ENCODE data around the gene BACH2.
A peak's percentile ranks its signal among the peaks of the same experiment; 100 is the strongest.
"Not testable (repeated sequence)": the region's sequence is repeated elsewhere in the genome, so short reads cannot be mapped to it uniquely, and the experiment has no call there.

Gene BACH2

DNA sequence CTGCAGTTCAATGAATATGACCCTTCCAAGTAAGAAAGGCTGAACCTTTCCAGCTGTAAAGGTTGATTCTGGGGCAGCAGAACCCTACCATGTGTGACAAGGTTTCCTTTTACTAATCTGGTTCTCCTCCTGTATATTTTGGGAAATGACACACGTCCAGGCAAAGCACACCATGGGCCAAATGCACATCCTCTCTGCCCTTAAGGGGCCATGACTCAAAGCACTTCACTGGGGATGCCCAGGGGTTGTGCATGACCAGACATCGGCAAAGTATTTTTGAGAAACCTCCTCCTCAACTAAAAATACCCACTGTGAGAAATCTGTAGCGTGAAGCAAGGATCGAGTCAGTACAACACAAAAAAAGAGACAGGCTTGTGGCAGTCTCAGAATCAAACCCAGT, 174.7 kb downstream of the BACH2 start:
- DNase-seq = no peak

DNA sequence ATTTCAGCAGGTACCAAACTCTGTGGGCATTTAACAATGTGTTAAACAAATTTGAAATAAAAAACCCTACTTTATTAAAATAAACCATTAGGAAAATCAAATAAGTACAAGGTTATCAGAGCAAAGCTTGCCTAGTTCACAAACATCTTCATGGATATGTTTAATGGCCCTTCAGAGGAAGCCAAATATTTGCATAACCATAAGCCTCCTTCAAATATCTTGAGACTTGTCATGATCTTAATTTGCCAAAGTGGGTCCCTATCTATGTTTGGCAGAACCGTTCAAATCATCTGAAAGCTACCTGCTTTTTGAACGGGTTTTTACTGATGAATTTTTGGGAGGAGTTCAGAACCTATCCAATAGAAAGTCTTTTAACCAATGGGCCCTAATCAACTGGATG, 176.3 kb downstream of the BACH2 start:
- DNase-seq = no peak

DNA sequence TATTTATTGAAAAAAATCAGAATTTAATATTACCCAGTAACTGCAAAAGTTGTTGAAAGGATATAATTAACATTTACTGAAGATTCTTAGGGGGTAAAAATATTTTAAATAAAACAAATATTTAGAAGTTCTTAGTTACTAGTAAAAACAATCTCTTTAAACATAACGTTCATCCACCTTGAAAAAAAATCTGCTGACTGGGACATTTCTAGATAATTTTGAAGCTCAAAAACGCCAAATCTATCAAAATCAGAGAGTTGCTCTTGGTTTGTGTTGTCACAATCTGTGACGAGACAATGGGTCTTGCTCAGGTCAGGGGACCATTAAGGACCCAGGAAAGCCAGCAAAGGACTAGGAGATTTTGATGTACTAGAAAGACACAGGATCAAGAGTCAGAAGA, 177.0 kb downstream of the BACH2 start:
- DNase-seq = no peak

DNA sequence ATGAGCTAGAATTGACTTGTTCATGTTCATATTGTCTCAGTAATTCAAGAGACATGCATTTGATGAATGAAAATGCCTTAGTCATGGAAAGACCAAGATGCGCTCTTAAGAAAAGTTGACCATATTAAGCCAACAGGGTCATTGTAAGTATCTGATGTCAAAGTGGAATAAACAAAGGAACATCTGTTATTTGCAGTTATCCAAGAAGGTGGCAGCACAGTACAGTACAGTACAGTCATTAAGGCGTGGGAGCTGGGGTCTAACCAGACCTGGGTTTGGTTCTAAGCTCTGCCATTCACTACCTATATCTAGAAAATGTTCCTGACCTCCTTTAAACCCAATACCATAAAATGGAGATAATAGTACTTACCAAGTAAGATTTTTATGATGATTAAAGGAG, 178.1 kb downstream of the BACH2 start:
- DNase-seq = no peak

DNA sequence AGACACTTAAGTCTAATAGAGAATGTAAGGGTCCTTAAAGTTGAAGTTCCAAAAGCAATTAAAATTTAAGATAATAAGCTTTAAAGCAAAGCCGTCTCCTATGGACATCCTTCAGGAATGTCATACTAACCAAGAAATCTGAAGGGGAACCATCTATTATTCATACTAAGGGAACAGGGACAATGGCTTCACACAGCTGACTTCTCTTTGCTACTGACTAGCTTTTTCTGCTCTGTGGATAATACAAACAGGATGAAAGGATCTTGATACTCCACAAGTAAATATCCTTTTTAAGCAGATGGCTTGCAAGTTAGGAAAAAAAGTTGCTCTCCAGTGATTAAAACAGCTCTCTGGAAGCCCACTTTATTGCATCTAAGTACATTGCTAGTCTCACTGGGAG, 178.6 kb downstream of the BACH2 start:
- no peak for DNase-seq

DNA sequence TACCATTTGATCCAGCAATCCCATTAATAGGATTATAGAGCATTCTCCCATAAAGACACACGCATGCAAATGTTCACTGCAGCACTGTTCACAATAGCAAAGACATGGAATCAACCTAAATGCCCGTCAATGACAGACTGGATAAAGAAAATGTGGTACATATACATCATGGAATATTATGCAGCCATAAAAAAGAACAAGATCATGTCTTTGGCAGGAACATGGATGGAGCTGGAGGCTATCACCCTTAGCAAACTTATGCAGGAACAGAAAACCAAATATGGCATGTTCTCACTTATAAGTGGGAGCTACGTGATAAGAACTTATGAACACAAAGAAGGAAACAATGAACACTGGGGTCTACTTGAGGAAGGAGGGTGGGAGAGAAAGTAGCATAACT, 180.5 kb downstream of the BACH2 start:
- not testable (repeated sequence) for DNase-seq

DNA sequence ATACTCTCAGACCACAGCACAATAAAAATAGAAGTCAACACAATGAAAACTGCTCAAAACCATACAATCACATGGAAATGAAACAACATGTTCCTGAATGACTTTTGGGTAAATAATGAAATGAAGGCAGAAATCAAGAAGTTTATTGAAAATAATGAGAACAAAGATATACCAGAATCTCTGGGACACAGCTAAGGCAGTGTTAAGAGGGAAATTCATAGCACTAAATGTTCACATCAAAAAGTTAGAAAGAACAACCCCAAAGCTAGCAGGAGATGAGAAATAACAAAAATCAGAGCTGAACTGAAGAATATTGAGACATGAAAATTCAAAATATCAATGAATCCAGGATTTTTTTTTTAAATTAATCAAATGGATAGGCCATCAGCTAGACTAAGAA, 183.3 kb downstream of the BACH2 start:
- no peak for DNase-seq

DNA sequence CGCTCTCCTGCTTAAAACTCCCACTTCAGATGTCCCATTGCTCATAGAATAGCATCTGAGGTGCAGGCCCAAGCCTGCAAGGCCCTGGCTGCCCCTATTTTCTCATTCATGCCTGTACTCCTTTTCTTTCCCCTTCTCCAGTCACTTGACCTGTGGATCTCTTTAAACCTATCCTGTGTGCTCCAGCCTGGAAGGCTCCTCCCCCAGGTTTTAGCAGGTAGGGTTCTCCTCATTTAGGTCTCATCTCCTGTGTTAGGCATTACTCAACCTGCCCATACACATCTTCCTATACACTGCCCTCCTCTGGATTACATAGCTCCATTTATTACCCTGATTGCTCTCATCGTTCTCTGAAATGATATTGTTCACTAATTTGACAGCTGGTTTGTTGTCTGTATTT, 185.3 kb downstream of the BACH2 start:
- no peak for DNase-seq

DNA sequence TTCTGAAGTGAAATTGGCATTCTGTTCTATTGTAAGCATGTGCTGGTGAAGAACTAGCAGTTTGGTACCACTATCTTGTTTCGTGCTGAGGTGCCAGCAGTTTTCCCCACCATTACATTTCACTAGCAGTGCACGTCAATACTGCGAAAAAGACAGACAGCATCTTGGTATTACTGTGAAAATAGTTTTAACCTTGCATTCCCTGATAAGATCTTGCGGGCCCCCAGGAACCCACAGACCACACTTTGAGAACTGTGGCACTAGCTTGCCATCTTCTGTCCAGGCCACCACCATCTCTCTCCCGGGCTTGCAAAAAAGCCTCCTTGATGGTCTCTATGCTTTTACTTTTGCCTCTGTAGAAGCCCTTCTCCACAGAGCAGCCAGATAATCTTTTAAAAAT, 185.7 kb downstream of the BACH2 start:
- peak; percentile 30 to 62 (median 50) for DNase-seq

DNA sequence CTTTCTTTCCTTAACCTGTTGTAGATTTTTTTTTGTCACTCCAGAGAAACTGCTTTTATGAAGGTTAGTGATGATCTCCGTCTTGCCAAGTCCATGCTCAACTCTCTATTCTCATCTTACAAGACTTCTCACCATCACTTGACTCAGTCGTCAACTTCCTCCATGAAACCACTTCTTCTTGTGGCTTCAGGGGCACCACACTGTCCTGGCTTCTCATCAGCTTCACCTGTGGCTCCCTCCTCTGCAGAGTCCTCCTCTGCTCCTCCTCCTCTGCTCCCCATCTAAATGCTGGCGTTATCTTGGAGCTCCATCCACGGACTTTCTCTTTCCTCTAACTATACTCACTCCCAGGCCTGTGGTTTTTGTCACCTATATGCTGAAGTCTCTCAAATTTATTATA, 187.5 kb downstream of the BACH2 start:
- DNase-seq = no peak

DNA sequence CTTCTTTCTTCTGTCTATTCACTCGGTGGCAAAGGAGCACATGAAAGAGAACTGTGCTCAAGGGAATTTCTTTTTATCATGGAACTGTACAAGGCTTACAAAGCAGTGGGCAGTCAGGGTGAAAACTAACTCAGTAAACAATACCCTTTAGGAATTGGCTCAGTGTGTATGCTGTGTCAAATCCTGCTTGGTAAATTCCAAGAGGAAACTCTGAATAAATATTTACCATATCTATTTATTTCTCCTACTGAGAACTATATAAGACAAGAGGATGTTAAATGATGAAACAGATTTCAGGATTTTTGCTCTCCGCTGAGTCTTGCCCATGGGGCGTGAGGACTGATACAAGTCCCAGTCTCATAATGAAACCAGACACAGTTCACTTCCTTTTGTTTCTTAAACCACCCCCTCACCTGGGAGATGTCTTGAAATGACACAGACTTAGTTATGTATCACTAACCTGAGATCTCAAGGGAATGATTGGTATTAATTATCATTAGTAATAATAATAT, 188.8 kb downstream of the BACH2 start:
- DNase-seq = peak in 1 of 5 donors; percentile 66

DNA sequence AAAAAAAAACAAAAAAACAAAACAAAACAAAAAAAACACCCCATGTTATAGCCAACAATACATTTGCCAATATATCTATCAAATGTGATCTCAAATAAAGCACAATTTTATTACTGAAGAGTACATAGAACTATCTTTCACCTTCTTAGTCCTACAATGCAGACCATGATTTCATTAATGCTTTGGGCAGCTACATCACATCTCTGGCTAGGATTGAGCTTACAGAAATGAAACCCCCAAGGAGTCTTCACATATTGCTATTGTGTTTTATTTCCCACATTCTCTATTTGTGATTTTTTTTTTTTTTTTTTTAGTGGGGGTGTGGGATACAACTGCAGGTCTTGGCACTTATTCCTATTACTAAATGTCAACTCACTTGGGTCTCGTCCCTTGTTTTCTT, 189.3 kb downstream of the BACH2 start:
- DNase-seq = no peak

DNA sequence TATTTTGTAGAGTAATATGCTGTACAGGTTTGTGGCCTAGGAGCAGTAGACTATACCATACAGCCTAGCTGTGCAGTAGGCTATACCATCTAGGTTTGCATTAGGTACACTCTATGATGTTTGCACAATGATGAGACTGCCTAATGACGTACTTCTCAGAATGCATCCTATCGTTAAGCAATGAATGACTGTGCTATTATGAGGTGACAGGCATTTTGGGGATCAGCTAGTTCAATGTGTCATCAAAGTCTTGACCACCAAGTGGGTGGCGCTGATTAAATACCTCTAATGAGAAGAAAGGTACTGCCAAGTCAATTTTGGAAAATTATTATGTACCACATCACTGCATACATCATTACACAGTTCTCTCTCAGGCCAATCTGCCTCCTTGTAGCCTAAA, 190.2 kb downstream of the BACH2 start:
- DNase-seq = no peak

DNA sequence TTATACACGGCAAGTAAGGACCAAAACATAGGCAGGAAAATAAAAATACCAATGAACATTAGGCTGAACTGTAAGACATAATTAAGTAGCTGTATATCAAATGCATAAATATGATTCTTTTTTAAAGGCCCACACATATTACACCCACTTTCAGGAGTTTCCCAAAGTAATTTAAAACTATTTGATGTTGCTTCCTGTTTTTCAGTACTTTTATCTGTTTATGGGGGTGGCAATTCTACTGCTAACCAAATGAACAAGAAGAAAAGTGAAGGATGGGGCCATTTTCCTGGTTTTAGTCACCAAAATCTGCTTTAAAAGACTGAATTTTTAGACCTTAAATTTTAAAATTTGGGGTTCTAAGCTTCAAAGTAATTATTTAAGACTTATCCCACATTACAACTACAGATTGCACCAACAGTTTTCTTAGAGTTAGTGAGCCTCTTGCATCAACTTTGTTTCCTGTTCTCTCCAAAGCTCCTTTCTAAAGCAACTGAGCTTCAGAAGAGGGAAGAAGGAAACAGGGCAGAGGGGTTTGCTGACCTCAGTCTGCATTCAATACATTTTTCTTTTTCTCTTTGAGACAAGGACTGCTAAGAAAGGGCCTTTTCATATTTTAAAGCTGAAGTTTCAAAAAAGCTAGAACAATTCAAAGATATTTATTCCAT, 191.0 kb downstream of the BACH2 start:
- DNase-seq = no peak

DNA sequence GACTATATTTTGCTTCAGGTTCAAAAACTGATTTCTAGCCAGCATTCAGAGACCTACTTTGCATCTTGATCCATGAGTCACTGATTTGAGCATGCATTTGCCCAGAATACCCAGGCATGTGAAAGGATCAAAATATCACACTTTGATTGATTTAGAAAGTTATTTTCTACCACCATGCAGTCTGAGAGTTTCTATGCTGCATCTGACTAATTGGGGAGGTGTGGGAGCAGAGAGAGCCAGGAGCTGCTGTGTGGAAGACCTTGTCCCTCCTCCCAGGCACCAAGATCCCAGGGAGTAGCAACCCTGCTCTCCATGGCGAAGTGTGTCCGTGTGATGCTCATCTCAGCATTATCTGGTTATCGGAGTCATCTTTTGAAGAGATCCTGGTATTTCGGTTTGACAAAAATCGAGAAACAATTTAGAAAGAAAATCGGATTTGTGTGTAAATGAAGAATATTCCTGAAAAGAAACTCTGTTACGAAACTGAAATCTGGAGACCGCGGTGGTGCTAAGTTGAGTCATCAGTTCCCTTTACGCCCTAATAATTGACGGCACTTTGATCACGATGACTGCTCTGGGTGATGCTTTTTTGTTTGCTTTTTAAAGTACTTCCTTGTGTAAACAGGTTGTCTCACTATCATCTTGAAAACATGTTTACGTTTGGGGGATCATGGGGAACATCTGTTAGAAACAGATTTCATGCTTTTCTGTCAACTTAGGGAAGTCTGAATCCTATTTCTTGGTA, 193.4 kb downstream of the BACH2 start:
- peak in 2 of 5 donors; percentile 28 to 81 for DNase-seq

DNA sequence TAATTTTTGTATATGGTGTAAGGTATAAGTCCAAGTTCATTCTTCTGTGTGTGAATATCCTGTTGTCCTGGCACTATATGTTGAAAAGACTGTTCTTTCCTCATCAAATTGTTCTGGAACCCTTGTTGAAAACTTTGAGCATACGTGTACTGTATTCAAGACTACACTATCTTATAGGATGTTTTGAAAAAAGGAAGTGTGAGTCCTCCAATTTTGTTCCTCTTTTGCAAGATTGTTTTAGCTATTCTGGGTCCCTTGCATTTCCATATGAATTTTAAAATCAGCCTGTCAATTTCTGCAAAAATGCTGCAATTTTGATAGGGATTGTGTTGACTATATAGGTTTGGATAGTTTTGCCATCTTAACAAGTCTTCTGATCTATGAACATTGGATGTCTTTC, 195.2 kb downstream of the BACH2 start:
- no peak for DNase-seq

DNA sequence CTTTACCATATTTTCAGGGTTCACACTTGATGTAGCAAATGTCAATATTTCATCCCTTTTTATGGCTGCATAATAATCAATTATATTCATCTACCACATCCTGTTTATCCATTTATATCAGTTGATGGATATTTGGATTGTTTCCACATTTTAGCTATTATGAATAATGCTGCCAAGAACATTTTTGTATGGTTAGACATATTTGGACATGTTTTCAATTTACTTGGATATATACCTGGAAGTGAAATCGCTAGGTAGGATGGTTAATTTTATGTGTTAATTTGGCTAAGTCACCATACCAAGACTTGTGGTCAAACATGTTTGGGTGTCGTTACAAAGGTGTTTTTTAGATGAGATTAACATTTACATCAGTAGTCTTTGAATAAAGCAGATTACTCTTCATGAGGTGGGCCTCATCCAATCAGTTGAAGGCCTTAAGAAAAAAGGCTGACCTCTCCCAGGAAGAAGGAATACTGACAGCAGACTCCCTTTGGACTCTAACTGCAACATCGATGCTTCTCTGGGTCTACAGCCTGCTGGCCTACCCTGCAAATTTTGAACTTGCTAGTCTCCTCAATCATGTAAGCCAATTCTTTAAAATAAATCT, 196.5 kb downstream of the BACH2 start:
- no peak for DNase-seq

DNA sequence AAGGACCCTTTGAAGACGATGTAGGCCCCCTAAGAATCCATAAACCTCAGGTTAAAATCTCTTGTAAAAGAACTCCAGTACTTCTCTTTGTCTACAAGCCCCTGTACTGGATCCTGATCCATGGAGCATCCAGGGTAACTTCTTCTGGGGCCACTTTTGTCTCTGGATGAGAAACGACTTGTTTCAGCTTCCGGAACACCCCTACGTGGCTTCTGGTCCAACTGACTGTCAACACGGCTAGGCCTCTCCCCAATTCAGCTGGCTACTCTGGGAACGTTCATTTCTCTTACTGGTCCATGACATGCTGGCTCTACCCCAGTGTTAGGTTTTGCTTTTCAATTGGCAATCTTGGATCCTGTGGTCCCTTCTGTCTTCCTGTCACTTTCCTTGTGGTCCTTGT, 198.0 kb downstream of the BACH2 start:
- no peak for DNase-seq

DNA sequence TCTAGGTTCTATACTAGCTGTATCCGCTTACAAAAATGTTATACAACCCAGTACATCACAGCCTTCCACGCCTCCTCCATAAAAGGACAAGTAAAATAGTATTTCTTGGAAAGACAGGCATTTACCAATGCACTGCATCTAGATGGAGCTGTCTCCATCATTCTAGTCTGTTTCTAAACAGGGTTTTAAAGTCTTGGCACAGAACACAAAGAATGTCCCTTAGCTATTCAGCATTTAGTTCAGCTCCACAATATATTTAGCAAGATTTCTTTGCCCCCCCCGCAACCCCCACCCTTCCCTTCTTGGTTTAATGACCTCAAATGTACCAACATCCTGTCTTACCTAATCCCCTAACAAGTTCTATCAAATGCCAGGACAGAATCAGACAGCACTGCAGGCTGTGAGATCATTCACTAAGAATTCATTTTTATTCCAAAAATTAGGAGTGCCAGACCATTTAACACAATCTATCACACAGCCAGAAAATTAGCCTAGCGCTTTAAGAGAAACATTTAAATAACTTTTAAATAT, 198.6 kb downstream of the BACH2 start:
- DNase-seq = no peak

DNA sequence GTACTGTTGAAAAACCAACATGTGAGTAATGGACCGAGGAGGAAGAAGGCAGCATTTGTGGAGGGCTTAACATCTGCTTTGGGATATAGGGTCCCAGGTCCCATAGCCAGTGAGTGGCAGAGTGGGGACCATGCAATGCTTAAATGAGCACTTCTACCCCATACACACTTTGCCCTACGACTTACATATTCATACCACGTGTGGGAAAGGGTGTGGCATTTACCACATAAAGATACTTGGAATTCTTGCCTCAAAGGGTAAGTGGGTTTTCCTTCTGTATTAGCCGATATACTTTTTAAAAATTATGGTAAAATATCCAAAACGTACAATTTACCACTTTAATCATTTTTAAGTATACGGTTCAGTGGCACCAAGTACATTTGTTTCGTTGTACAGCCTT, 199.3 kb downstream of the BACH2 start:
- no peak for DNase-seq

DNA sequence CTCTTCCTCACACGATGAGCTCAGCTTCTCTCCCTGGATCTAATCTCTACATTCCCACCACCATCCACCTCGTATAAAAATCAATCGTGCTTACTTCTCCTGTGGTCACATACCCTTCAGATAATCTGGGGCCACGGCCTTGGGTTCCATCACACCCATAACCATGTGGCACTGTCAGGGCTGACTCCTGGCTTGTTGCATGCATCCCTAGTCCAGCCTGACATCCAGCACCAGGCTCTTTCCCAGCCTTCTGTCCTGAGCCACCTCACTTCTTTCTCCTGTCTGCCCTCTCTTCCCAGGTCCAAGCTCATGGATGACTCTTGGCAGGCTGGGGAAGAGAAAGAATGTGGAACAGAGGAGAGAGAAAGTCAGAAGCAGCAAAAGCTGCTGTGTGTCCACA, 199.8 kb downstream of the BACH2 start:
- DNase-seq = no peak

DNA sequence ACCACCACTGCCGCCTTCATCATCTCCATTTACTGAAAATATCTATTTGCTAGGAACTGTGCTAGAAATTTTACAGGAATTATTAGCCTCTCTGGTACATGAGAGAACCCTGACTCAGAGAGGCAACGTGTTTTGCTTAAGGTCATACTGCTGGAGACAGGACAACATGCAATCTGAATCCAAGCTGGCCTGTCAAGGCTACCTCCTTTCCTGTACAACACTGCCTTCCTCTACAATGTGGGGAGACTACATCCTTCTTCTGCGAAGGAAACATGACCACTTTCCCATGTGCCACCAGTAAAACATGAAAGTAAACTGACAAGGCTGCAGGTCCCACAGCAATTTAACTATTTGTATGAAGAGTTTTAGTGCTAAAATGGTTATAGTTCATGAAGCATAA, 200.9 kb downstream of the BACH2 start:
- no peak for DNase-seq

DNA sequence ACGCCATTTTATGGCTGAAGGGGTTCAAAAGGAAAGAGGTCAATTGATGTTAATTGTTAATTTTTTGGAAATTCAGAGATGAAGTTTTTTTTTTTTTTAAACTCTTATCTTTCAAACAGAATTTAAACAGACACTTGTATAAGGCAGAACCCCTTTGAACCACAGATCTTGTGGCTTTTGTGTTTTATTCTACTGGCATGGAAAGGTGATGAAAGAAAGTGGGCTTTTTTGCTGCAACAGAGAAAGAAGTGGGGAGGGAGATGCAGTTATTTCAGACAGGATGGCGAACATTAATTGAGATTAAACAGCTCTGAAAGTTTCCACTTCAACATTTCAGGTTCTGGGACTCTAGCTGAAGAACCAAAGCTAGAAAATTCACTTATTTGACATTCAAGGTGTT, 201.5 kb downstream of the BACH2 start:
- DNase-seq = no peak

DNA sequence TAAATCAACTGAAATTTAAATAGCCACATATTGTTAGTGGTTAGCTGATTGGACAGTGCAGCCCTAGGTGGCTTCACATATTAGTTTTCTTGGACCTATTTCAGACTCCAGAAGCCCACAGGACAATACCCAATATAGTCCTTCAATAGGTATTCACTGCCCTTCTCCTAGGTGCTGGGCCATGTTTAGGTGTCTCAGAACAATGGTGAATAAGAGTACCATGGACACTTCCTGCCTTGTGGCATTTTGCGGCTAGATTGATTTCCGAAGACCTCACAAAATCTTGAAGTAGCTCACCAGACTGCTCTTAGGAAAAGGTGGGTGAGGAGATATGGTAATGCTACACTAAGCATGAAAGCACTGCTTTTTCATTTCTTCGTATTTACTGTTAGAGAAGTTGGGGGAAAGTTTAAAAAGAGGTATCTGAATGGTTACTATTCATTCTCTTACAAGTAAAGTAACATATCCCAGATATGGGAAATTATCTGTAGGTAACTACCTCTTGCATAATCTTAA, 203.0 kb downstream of the BACH2 start:
- DNase-seq = no peak
